Neural cell (in vitro differentiated cells): ENCODE data around the gene EIF4E2.

Source experiments
- EP300 ChIP-seq: fragments of 450-650 bp; conservative IDR thresholded peaks from 2 replicates; pipeline ENCODE4 v1.6.1; 2014; ENCODE audit warnings: antibody characterized with exemption, mild to moderate bottlenecking, moderate library complexity; ENCODE audit not compliant: poor library complexity, severe bottlenecking
- EZH2 ChIP-seq: fragments of 200-600, 300-800 bp; shearing (Covaris generic), sonication (generic); IDR thresholded peaks from 2 replicates; pipeline ENCODE4 v1.6.1; 2014; ENCODE audit warnings: antibody characterized with exemption, low read length, borderline replicate concordance, mild to moderate bottlenecking; ENCODE audit not compliant: insufficient read depth, poor library complexity, severe bottlenecking
- POLR2AphosphoS5 ChIP-seq: IDR thresholded peaks from 2 replicates; pipeline ENCODE4 v1.6.1; 2012
- RAD21 ChIP-seq: fragments of 450-650 bp; conservative IDR thresholded peaks from 2 replicates; pipeline ENCODE4 v1.6.1; 2014; ENCODE audit warnings: antibody characterized with exemption, mild to moderate bottlenecking, moderate library complexity
- SMC3 ChIP-seq: fragments of 450-650 bp; conservative IDR thresholded peaks from 2 replicates; pipeline ENCODE4 v1.6.1; 2014; ENCODE audit warnings: antibody characterized with exemption, mild to moderate bottlenecking, moderate library complexity; ENCODE audit not compliant: poor library complexity
- TAF1 ChIP-seq: IDR thresholded peaks from 2 replicates; pipeline ENCODE4 v1.6.1; 2012; ENCODE audit warnings: low read depth
- TF ChIP-seq, protein P1 (sequence below): fragments of 450-650 bp; IDR thresholded peaks from 2 replicates; pipeline ENCODE4 v1.5.1; 2014; ENCODE audit warnings: antibody characterized with exemption, mild to moderate bottlenecking, moderate library complexity; ENCODE audit not compliant: poor library complexity, severe bottlenecking
- TF ChIP-seq, protein P2 (sequence below): IDR thresholded peaks from 2 replicates; pipeline ENCODE4 v1.6.1; 2012; ENCODE audit warnings: borderline replicate concordance

DNA sequence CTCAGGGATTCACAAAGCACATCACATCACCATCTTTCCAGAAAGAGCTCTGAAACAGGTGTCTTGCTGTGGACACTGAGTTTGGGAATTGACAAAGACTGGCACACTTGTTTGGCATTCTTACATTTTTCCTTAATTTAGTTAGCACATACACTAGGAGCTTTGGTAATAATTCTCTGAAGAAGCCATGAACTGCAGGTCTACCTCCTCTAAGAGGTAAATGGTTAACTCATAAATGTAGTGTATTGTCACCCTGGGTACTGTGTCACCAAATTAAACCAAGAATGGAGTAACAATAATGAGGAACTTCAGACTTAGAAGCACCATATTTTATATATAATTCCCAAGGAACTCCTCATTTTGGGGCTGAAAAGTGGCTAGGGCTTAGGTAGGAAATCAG lies 22.6 kb downstream of the EIF4E2 start:
- TF ChIP-seq, protein P1, sequence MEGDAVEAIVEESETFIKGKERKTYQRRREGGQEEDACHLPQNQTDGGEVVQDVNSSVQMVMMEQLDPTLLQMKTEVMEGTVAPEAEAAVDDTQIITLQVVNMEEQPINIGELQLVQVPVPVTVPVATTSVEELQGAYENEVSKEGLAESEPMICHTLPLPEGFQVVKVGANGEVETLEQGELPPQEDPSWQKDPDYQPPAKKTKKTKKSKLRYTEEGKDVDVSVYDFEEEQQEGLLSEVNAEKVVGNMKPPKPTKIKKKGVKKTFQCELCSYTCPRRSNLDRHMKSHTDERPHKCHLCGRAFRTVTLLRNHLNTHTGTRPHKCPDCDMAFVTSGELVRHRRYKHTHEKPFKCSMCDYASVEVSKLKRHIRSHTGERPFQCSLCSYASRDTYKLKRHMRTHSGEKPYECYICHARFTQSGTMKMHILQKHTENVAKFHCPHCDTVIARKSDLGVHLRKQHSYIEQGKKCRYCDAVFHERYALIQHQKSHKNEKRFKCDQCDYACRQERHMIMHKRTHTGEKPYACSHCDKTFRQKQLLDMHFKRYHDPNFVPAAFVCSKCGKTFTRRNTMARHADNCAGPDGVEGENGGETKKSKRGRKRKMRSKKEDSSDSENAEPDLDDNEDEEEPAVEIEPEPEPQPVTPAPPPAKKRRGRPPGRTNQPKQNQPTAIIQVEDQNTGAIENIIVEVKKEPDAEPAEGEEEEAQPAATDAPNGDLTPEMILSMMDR = no peak
- TF ChIP-seq SMC3 (no peak), TAF1 (no peak), EP300 (no peak), EZH2 (no peak), RAD21 (no peak), POLR2AphosphoS5 (no peak)
- TF ChIP-seq, protein P2, sequence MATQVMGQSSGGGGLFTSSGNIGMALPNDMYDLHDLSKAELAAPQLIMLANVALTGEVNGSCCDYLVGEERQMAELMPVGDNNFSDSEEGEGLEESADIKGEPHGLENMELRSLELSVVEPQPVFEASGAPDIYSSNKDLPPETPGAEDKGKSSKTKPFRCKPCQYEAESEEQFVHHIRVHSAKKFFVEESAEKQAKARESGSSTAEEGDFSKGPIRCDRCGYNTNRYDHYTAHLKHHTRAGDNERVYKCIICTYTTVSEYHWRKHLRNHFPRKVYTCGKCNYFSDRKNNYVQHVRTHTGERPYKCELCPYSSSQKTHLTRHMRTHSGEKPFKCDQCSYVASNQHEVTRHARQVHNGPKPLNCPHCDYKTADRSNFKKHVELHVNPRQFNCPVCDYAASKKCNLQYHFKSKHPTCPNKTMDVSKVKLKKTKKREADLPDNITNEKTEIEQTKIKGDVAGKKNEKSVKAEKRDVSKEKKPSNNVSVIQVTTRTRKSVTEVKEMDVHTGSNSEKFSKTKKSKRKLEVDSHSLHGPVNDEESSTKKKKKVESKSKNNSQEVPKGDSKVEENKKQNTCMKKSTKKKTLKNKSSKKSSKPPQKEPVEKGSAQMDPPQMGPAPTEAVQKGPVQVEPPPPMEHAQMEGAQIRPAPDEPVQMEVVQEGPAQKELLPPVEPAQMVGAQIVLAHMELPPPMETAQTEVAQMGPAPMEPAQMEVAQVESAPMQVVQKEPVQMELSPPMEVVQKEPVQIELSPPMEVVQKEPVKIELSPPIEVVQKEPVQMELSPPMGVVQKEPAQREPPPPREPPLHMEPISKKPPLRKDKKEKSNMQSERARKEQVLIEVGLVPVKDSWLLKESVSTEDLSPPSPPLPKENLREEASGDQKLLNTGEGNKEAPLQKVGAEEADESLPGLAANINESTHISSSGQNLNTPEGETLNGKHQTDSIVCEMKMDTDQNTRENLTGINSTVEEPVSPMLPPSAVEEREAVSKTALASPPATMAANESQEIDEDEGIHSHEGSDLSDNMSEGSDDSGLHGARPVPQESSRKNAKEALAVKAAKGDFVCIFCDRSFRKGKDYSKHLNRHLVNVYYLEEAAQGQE = no peak
